ENCODE results near the gene GREB1. TPM values are rescaled to one million over a fixed set of nuclear protein-coding genes. Genes with fewer than 3 reads are reported as not detected.
A peak's percentile ranks its signal among the peaks of the same experiment; 100 is the strongest.

Gene GREB1
- total and polyA plus RNA-seq, 2 of the 13 experiments (the other 11 are each of a cell fraction or from before 2014, with no cell fraction given): 31.3 to 61.2 TPM

DNA sequence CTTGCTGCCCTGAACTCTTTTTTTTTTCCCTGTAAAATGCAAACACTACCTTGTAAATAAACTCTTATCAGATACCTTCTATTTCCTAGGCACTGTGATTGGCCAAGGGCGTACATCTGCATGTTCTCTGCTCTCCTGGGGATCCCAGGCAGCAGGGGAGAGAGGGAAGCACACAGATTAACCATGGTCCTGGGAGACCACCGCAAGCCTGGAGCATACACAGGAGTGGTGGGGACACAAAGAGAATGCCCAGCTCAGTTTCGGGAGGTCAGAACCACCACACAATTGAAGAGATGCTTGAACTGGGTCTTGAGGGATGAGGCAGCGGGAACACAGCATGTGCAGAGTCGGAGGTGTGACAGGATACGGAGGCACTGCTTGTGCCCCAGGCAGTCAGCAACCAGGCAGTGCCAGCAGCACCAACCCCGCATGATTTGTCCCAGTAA lies 2.1 kb downstream of the GREB1 start (continued):
- TF ChIP-seq, protein P1, sequence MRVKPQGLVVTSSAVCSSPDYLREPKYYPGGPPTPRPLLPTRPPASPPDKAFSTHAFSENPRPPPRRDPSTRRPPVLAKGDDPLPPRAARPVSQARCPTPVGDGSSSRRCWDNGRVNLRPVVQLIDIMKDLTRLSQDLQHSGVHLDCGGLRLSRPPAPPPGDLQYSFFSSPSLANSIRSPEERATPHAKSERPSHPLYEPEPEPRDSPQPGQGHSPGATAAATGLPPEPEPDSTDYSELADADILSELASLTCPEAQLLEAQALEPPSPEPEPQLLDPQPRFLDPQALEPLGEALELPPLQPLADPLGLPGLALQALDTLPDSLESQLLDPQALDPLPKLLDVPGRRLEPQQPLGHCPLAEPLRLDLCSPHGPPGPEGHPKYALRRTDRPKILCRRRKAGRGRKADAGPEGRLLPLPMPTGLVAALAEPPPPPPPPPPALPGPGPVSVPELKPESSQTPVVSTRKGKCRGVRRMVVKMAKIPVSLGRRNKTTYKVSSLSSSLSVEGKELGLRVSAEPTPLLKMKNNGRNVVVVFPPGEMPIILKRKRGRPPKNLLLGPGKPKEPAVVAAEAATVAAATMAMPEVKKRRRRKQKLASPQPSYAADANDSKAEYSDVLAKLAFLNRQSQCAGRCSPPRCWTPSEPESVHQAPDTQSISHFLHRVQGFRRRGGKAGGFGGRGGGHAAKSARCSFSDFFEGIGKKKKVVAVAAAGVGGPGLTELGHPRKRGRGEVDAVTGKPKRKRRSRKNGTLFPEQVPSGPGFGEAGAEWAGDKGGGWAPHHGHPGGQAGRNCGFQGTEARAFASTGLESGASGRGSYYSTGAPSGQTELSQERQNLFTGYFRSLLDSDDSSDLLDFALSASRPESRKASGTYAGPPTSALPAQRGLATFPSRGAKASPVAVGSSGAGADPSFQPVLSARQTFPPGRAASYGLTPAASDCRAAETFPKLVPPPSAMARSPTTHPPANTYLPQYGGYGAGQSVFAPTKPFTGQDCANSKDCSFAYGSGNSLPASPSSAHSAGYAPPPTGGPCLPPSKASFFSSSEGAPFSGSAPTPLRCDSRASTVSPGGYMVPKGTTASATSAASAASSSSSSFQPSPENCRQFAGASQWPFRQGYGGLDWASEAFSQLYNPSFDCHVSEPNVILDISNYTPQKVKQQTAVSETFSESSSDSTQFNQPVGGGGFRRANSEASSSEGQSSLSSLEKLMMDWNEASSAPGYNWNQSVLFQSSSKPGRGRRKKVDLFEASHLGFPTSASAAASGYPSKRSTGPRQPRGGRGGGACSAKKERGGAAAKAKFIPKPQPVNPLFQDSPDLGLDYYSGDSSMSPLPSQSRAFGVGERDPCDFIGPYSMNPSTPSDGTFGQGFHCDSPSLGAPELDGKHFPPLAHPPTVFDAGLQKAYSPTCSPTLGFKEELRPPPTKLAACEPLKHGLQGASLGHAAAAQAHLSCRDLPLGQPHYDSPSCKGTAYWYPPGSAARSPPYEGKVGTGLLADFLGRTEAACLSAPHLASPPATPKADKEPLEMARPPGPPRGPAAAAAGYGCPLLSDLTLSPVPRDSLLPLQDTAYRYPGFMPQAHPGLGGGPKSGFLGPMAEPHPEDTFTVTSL (CRISPR knock-in tag; IDR thresholded peaks at IDR 0.05; ENCODE audit: borderline replicate concordance): peak; percentile 31; the same call in 1 of the 2 replicates
- peak; percentile 67; the same call in 1 of the 2 replicates for TF ChIP-seq ZBTB3 (CRISPR knock-in tag; IDR thresholded peaks at IDR 0.05; ENCODE audit: borderline replicate concordance, low read depth)
- TF ChIP-seq MTA3 (CRISPR knock-in tag; IDR thresholded peaks at IDR 0.05): no peak
- TF ChIP-seq, protein P2, sequence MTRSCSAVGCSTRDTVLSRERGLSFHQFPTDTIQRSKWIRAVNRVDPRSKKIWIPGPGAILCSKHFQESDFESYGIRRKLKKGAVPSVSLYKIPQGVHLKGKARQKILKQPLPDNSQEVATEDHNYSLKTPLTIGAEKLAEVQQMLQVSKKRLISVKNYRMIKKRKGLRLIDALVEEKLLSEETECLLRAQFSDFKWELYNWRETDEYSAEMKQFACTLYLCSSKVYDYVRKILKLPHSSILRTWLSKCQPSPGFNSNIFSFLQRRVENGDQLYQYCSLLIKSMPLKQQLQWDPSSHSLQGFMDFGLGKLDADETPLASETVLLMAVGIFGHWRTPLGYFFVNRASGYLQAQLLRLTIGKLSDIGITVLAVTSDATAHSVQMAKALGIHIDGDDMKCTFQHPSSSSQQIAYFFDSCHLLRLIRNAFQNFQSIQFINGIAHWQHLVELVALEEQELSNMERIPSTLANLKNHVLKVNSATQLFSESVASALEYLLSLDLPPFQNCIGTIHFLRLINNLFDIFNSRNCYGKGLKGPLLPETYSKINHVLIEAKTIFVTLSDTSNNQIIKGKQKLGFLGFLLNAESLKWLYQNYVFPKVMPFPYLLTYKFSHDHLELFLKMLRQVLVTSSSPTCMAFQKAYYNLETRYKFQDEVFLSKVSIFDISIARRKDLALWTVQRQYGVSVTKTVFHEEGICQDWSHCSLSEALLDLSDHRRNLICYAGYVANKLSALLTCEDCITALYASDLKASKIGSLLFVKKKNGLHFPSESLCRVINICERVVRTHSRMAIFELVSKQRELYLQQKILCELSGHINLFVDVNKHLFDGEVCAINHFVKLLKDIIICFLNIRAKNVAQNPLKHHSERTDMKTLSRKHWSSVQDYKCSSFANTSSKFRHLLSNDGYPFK (CRISPR knock-in tag; IDR thresholded peaks at IDR 0.05; ENCODE audit: borderline replicate concordance): peak; percentile 48; the same call in 1 of the 2 replicates
- 0 out of 2 replicates have a peak, but pooled peaks have one; percentile 31 for TF ChIP-seq TARDBP (CRISPR knock-in tag; IDR thresholded peaks at IDR 0.05)
- TF ChIP-seq, protein P3, sequence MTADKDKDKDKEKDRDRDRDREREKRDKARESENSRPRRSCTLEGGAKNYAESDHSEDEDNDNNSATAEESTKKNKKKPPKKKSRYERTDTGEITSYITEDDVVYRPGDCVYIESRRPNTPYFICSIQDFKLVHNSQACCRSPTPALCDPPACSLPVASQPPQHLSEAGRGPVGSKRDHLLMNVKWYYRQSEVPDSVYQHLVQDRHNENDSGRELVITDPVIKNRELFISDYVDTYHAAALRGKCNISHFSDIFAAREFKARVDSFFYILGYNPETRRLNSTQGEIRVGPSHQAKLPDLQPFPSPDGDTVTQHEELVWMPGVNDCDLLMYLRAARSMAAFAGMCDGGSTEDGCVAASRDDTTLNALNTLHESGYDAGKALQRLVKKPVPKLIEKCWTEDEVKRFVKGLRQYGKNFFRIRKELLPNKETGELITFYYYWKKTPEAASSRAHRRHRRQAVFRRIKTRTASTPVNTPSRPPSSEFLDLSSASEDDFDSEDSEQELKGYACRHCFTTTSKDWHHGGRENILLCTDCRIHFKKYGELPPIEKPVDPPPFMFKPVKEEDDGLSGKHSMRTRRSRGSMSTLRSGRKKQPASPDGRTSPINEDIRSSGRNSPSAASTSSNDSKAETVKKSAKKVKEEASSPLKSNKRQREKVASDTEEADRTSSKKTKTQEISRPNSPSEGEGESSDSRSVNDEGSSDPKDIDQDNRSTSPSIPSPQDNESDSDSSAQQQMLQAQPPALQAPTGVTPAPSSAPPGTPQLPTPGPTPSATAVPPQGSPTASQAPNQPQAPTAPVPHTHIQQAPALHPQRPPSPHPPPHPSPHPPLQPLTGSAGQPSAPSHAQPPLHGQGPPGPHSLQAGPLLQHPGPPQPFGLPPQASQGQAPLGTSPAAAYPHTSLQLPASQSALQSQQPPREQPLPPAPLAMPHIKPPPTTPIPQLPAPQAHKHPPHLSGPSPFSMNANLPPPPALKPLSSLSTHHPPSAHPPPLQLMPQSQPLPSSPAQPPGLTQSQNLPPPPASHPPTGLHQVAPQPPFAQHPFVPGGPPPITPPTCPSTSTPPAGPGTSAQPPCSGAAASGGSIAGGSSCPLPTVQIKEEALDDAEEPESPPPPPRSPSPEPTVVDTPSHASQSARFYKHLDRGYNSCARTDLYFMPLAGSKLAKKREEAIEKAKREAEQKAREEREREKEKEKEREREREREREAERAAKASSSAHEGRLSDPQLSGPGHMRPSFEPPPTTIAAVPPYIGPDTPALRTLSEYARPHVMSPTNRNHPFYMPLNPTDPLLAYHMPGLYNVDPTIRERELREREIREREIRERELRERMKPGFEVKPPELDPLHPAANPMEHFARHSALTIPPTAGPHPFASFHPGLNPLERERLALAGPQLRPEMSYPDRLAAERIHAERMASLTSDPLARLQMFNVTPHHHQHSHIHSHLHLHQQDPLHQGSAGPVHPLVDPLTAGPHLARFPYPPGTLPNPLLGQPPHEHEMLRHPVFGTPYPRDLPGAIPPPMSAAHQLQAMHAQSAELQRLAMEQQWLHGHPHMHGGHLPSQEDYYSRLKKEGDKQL (CRISPR knock-in tag; IDR thresholded peaks at IDR 0.05; ENCODE audit: low read depth): 0 out of 2 replicates have a peak, but pooled peaks have one; percentile 40
- no peak for TF ChIP-seq FOSL1 (CRISPR knock-in tag; IDR thresholded peaks at IDR 0.05; ENCODE audit: borderline replicate concordance)

Measured in HepG2 (cell line).